Body of pancreas (tissue), 4 donors: ENCODE measurements around the gene WDR7.
A peak's percentile ranks its signal among the peaks of the same experiment; 100 is the strongest.

Experiments used
- CTCF ChIP-seq, 7 experiments: fragments of 450-650 bp in 4 of 7; fragments of 200-600 bp in 3 of 7; sonication (generic) in 3 of 7; IDR thresholded peaks; one replicate each; pipeline ENCODE4 v1.5.1; 2016 to 2019; ENCODE audit warnings: antibody characterized with exemption in 7 of 7
- POLR2A ChIP-seq, 3 donors: fragments of 450-650 bp; IDR thresholded peaks; one replicate each; pipeline ENCODE4 v1.6.1; 2016; ENCODE audit warnings: antibody characterized with exemption in 3 of 3, mild to moderate bottlenecking in 2 of 3

GRCh38 chr18:56650944-56651770 lies at the start of gene WDR7:
- TF ChIP-seq CTCF (IDR thresholded peaks at IDR 0.05): no peak
- peak in 2 of 3 donors; percentile 60 to 74 for TF ChIP-seq POLR2A (IDR thresholded peaks at IDR 0.05)
